Tibial artery (tissue), 4 donors: ENCODE measurements around the gene SEC62.

Experiments used
- DNase-seq, 2 donors: peaks; one replicate each; pipeline ENCODE4 v3.0.0-alpha.2; 2019
- H3K27ac ChIP-seq, 2 donors: fragments of 200-600 bp; sonication (generic) in 1 of 2; 1 replicate in 1 of 2; 2 replicates in 1 of 2; pipeline ENCODE4 v1.5.1; 2018 to 2019; ENCODE audit warnings: mild to moderate bottlenecking in 1 of 2
- H3K27me3 ChIP-seq, 2 donors: fragments of 200-600 bp; sonication (generic) in 1 of 2; one replicate each; pipeline versions ENCODE4 v1.5.1 to v1.6.0; 2016 to 2019
- H3K36me3 ChIP-seq, 3 donors: fragments of 200-600 bp; sonication (generic) in 2 of 3; one replicate each; pipeline ENCODE4 v1.5.1; 2016 to 2019; ENCODE audit warnings: mild to moderate bottlenecking in 2 of 3
- H3K4me1 ChIP-seq, 4 donors: fragments of 200-600 bp; sonication (generic) in 2 of 4; 1 replicate in 3 of 4; 2 replicates in 1 of 4; pipeline ENCODE4 v1.5.1; 2016 to 2019
- H3K4me3 ChIP-seq, 2 donors: fragments of 200-600 bp; sonication (generic) in 1 of 2; 1 replicate in 1 of 2; 2 replicates in 1 of 2; pipeline ENCODE4 v1.5.1; 2018 to 2019; ENCODE audit warnings: mild to moderate bottlenecking in 2 of 2
- H3K9me3 ChIP-seq, 3 donors: fragments of 200-600 bp; sonication (generic) in 1 of 3; one replicate each; pipeline ENCODE4 v1.5.1; 2016 to 2019
- intact Hi-C: fragments of 100-400 bp; cut with DNase I; formaldehyde crosslinking; loops from one replicate; pipeline ENCODE4 v1.15.0; 2023; ENCODE audit warnings: low total_unique reads
- TF ChIP-seq, protein P1 (sequence below), 2 experiments: fragments of 200-600 bp in 1 of 2; fragments of 450-650 bp in 1 of 2; IDR thresholded peaks; one replicate each; pipeline ENCODE4 v1.5.1; 2017 to 2019; ENCODE audit warnings: antibody characterized with exemption in 2 of 2, mild to moderate bottlenecking in 1 of 2, moderate library complexity in 1 of 2

Gene SEC62

DNA sequence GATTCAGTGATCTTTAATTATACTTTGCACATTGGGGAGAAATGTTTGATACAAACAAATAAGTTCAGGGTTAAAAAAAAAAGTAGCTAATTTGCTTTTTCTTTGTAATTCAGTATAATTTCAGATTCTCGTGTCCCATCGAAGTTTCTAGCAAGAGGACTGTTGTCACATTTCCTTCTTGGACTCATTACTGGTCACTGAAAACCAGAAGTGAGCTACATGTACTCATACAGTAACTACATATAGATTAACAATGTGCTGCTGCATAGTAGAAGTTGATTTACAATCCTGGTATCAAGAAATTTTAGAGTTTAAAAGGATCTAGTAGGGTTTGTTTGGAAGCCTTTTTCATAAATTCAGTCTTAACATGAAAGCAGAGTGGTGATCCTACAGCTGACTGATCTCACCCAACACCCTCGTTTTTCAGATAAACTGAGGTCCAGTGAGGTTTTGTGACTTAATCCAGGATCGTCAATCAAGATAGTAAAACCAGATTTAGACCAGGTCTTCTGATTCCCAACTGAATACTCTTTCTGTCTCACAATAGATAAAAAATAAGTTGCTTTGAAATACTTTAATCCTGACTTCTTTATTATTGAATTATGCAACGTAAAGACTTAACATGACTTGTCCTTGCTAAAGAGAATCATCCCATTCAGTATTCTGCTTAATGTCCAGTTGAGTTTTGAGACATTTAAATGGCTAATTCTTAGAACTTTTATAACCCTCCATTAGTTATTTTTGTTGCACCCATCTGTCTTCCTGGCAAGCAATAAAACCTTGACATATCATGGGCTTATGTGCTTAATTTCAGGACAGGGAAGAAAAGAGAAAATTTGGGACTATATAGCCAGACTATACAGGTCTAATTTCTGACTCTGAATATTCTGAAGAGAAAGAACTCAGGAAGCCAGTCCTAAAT lies 2.8 kb downstream of the SEC62 start:
- TF ChIP-seq, protein P1, sequence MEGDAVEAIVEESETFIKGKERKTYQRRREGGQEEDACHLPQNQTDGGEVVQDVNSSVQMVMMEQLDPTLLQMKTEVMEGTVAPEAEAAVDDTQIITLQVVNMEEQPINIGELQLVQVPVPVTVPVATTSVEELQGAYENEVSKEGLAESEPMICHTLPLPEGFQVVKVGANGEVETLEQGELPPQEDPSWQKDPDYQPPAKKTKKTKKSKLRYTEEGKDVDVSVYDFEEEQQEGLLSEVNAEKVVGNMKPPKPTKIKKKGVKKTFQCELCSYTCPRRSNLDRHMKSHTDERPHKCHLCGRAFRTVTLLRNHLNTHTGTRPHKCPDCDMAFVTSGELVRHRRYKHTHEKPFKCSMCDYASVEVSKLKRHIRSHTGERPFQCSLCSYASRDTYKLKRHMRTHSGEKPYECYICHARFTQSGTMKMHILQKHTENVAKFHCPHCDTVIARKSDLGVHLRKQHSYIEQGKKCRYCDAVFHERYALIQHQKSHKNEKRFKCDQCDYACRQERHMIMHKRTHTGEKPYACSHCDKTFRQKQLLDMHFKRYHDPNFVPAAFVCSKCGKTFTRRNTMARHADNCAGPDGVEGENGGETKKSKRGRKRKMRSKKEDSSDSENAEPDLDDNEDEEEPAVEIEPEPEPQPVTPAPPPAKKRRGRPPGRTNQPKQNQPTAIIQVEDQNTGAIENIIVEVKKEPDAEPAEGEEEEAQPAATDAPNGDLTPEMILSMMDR (IDR thresholded peaks at IDR 0.05): no peak
- no peaks in the 10 kb centered on the region for H3K27me3 ChIP-seq
- H3K9me3 ChIP-seq: no peaks in the 10 kb centered on the region
- peaks cover 0 to 5% (median under 1%) of the 10 kb centered on the region in 3 donors for H3K36me3 ChIP-seq
- intact Hi-C loops: loop anchor here (5.0 to 10.0 kb wide), 2 partner anchors 105 to 1928 kb away; partner anchors contain the start of gene LRRC31
- no peak overlapping the region for H3K4me3 ChIP-seq
- no peak for DNase-seq
- H3K27ac ChIP-seq: no peak overlapping the region
- H3K4me1 ChIP-seq: peaks cover 0 to 47% (median 16%) of the 10 kb centered on the region in 4 donors

DNA sequence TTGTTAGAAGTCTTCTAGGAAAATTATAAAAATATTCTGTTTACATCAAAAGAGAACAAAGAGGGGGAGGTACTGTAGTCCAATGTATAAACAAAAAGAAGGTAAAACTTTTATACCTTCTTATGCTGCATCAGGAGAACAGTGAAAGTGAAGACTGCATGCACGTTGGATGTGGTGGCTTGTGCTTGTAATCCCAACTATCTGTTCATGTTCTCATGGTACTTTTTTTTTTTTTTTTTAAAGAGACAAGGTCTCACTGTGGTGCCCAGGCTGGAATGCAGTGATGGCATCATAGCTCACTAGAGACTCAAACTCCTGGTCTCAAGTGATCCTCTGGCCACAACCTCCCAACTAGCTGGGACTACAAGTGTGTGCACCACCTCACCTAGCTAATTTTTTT lies 4.2 kb downstream of the SEC62 start:
- Histone ChIP-seq H3K9me3 (no peaks in the 10 kb centered on the region), H3K27me3 (no peaks in the 10 kb centered on the region), H3K27ac (no peak overlapping the region), H3K36me3 (peaks cover 0 to 10% (median 7%) of the 10 kb centered on the region in 3 donors), H3K4me1 (peaks cover 0 to 47% (median 16%) of the 10 kb centered on the region in 4 donors), H3K4me3 (no peak overlapping the region)
- TF ChIP-seq, protein P1 (IDR thresholded peaks at IDR 0.05): no peak
- intact Hi-C loops: loop anchor here (5.0 kb wide), 1 partner anchor 1926 kb away; no protein-coding TSS in a partner anchor
- no peak for DNase-seq

DNA sequence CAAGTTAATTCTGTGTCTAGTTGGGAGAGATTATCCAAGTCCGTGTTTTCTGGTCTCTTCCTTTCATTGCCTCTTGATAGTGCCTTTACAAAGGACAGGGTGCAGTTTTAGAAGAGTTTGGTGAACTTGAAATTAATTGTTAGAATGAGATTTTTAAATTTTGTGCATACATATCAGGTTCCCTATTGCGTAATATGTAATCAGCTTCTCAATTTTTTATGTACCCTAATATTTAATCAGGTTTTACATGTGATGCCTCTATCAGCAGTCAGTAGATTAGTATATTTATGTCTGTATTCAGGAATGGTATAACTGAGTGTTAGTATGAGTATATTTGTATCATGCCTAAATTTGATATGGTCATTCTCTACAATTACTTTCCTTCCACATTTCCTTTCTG lies 4.9 kb downstream of the SEC62 start:
- intact Hi-C loops: loop anchor here (5.0 kb wide), 1 partner anchor 1926 kb away; no protein-coding TSS in a partner anchor
- Histone ChIP-seq H3K4me3 (no peak overlapping the region), H3K4me1 (peaks cover 0 to 47% (median 16%) of the 10 kb centered on the region in 4 donors), H3K27ac (no peak overlapping the region), H3K9me3 (no peaks in the 10 kb centered on the region), H3K27me3 (no peaks in the 10 kb centered on the region), H3K36me3 (peaks cover 6 to 17% (median 14%) of the 10 kb centered on the region in 3 donors)
- TF ChIP-seq, protein P1 (IDR thresholded peaks at IDR 0.05): no peak
- no peak for DNase-seq

DNA sequence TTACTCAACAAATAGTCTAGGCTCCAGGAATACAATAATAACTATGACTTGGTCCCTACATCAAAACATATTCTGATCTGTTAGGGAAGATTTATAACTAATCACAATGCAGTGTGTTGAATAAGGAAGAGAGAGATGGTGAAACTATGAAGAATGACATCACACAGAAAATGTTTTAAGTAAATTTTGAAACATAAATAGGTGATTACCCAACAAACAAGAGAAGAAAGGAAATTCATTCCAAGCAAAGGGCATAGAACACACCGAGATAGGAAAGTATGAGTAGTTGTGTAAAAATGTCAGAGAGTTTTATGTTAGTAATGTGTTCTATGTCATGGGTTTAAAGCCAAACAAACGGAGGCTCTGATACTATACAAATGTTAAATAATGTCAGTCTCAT lies 13.4 kb downstream of the SEC62 start:
- Histone ChIP-seq H3K27me3 (no peaks in the 10 kb centered on the region), H3K27ac (no peak overlapping the region), H3K9me3 (no peaks in the 10 kb centered on the region), H3K4me3 (no peak overlapping the region), H3K36me3 (peaks cover 65 to 86% (median 65%) of the 10 kb centered on the region in 3 donors), H3K4me1 (no peaks in the 10 kb centered on the region)
- intact Hi-C loops: loop anchor here (10.0 kb wide), 1 partner anchor 125 kb away; no protein-coding TSS in a partner anchor
- DNase-seq: no peak
- TF ChIP-seq, protein P1 (IDR thresholded peaks at IDR 0.05): no peak

DNA sequence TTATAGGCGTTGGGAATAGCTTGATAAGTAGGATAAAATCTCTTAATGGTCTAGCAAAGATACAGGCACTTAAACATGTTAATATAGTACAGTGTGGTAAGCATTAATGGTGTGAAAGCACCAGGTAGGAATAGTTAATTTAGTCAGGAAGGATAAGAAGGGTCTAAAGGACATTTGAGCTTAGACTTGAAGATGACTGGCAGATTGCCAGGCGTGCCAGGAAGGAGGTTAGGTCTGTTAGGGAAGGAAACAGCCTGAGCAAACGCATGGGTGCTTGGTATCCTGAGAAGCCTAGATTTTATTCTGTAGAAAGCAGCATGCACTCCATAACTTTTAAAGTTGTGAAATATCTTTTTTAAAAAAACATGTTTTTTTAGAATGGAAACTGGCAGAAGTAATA lies 17.7 kb downstream of the SEC62 start:
- H3K4me3 ChIP-seq: no peak overlapping the region
- H3K9me3 ChIP-seq: no peaks in the 10 kb centered on the region
- H3K27me3 ChIP-seq: no peaks in the 10 kb centered on the region
- intact Hi-C loops: loop anchor here (10.0 kb wide), 1 partner anchor 121 kb away; no protein-coding TSS in a partner anchor
- no peak for DNase-seq
- H3K27ac ChIP-seq: no peak overlapping the region
- TF ChIP-seq, protein P1 (IDR thresholded peaks at IDR 0.05): no peak
- peaks cover 66 to 89% (median 85%) of the 10 kb centered on the region in 3 donors for H3K36me3 ChIP-seq
- no peaks in the 10 kb centered on the region for H3K4me1 ChIP-seq
